OCI-LY3 (cell line): ENCODE results near the gene KCNJ18.
"Not testable (repeated sequence)": the region's sequence is repeated elsewhere in the genome, so short reads cannot be mapped to it uniquely, and the experiment has no call there.

Source experiments
- EZH2phosphoT487 ChIP-seq: fragments of 200-600 bp; shearing (Covaris generic); IDR thresholded peaks from 2 replicates; pipeline ENCODE4 v1.6.1; 2018; ENCODE audit warnings: antibody characterized with exemption, mixed run types, low read depth
- TF ChIP-seq, protein P1 (sequence below): fragments of 200-600, 300-600 bp; sonication (generic); IDR thresholded peaks from 2 replicates; pipeline ENCODE4 v1.5.1; 2014; ENCODE audit warnings: antibody characterized with exemption, low read length, low read depth

DNA sequence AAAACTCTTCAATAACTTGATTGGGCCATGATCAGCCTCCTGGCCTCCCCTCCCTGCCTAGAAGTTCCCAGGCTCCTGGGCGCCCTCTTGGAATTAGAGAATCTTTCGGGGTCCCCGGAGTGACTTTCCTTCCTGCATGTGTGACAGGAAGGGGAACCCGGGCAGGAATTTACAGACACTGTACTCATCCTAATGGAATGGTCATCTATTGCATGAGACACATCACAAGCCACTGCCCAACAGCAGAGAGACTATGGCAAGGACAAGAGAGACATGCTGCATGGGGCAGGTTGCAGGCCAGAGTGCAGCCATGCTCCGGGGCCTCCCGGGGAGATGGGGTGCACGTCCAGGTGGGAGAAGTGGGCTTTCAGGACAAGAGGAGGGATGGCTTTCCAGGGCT lies 29.9 kb downstream of the KCNJ18 start:
- TF ChIP-seq, protein P1, sequence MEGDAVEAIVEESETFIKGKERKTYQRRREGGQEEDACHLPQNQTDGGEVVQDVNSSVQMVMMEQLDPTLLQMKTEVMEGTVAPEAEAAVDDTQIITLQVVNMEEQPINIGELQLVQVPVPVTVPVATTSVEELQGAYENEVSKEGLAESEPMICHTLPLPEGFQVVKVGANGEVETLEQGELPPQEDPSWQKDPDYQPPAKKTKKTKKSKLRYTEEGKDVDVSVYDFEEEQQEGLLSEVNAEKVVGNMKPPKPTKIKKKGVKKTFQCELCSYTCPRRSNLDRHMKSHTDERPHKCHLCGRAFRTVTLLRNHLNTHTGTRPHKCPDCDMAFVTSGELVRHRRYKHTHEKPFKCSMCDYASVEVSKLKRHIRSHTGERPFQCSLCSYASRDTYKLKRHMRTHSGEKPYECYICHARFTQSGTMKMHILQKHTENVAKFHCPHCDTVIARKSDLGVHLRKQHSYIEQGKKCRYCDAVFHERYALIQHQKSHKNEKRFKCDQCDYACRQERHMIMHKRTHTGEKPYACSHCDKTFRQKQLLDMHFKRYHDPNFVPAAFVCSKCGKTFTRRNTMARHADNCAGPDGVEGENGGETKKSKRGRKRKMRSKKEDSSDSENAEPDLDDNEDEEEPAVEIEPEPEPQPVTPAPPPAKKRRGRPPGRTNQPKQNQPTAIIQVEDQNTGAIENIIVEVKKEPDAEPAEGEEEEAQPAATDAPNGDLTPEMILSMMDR: not testable (repeated sequence)
- not testable (repeated sequence) for TF ChIP-seq EZH2phosphoT487
